HG03060 (cell line): Measurements from ENCODE around the gene LHB.
"Not testable (repeated sequence)": the region's sequence is repeated elsewhere in the genome, so short reads cannot be mapped to it uniquely, and the experiment has no call there.

ENCODE experiments used
- ATAC-seq: cut with Tn5 transposase; IDR thresholded peaks from one replicate; pipeline ENCODE4 v1.9.1; 2021; ENCODE audit warnings: low read depth, moderate number of reproducible peaks; ENCODE audit not compliant: unreplicated experiment

The LHB gene

DNA sequence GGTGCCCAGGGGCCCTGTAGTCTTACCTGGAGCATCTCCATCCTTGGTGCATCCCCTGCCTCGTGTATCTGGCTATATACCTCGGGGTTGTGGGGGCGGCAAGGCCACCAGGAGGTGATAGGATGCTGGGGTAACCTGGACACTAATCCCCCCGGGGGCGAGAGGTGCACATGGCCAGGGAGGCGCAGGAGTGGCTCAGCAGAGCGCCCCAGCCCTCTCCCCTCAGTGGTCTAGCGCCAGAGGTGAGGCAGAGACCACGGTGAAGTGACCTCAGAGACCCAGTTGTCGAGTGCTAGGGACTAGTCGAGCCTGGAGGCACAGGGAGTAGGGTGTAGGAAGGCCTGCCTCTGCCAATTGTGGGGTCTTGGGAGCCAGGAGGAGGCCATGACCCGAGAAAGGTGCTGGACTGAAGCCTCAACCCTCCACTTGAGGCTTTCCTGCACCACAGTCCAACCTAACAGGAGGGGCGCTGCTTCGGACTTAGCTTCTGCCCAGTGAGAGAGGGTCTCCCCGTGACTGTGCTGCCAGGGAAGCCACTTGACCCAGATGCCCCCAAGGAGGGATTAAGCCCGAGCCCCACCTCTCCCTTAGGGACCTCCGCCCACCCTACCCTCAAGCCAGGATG lies at the start of gene LHB:
Gene LHB, minus strand, starts transcription at position 51 of the 625 bp plus-strand sequence. Its CDS starts 10 bp downstream, at position 41.
- no peak for ATAC-seq

DNA sequence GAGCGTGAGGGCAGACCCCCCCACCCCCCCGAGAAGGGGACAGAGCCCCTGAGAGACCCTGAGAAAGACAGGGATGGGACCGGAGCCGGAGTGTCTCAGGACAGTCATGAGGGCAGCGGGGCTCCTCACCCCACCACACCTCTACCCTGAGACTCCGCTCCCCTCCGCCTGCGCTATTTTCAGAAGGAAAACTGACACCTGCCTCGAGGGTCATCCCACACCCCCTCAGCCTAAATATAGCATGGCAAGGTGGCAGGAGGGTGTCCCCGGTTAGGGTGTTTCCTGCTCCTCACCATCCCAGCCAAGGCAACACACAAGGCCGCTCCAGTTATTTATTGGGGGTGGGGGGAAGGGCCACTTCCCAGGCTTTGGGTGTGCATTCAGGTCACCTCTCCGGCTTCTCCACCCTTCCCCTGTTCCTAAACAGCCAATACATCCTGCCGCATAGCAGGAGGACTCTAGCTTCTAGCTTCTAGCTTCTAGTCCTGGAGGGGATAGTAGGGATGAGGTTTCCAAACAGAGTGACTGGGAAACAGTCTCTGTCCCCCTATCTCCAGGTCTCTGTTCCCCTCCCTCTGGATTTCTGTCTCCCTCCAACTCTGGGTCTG lies 49.1 kb upstream of the LHB start:
- ATAC-seq, result no peak

- no peak for ATAC-seq
Observed at GRCh38 chr19:49064768-49065611, 48.1 kb upstream of the LHB start, which contains the start of gene NTF4. TSS of gene NTF4 (minus strand) at chr19:49064818. CDS start at chr19:49061997, 2,821 bp downstream.

- ATAC-seq, result no peak
Observed at GRCh38 chr19:49064029-49064629, 47.2 kb upstream of the LHB start.

DNA sequence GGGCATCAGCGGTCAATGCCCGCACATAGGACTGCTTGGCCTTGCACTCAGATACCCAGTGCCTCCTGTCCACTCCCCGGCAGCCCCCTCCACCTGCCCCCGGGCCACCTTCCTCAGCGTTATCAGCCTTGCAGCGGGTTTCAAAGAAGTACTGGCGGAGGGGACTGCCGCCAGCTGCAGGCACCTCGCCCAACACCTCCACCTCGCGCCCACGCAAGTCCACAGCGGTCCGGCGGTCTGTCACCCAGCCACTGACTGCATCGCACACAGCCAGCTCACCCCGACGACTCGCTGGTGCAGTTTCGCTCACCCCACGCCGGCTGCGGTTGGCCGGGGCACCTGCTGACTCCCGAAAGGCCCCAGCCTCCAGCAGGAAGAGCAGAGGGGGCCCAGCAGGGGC lies 44.6 kb upstream of the LHB start:
- no peak for ATAC-seq

DNA sequence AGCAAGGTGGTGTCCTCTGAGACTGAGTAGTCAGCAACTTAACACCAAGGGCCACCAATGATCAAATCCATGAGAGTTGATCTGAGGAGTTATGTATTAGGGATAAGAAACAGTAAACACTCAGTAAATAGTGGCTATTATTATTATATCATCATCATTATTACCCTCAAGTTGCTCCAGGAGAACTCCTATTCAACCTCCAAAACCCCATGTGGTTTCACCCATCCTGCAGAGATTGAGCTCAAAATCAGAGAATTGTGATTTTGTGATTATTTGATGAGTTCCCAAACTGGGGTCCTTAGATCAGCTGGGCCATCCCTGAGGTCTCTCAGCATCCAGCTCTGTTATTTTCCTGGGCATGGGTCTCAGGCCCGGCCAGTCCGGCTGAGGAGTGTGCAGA lies 44.1 kb upstream of the LHB start:
- no peak for ATAC-seq

DNA sequence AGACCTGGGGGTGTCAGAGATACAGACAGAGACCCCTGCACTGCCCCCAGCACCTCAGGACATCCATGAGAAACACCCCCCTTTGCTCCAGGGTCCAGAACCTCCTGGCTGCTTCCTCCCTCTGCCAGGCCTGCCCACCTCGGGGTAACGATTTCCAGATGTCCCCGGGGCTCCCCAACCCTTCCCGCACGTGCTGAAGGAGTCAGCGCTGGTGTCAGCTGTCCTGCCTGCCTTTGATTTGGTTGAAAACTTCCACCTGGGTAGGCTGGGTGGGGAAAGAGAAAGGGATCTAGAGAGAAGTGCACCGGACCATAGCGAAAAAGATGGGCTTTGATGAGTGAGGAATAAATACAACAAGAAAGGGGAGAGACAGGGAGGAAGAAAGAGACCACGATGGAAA lies 42.2 kb upstream of the LHB start:
- no peak for ATAC-seq

DNA sequence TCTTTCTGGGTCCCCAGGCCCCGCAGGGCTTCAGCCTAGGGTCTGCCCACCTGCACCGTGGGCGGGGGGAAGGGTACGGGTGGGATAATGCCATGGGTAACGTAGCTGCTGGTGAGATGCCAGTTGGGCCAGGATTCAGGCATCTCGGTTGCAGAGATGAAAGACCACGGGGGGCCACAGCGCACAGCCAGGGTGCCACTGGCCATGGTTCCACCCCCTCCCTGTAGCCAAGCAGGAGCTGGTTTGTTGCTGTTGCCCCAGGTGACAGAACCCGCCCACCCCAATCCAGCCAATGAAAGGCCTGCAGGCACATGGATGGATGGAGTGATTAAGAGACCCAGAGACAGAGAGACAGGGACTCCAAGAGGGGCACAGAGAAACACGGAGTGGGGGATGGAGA lies 41.7 kb upstream of the LHB start:
- no peak for ATAC-seq

DNA sequence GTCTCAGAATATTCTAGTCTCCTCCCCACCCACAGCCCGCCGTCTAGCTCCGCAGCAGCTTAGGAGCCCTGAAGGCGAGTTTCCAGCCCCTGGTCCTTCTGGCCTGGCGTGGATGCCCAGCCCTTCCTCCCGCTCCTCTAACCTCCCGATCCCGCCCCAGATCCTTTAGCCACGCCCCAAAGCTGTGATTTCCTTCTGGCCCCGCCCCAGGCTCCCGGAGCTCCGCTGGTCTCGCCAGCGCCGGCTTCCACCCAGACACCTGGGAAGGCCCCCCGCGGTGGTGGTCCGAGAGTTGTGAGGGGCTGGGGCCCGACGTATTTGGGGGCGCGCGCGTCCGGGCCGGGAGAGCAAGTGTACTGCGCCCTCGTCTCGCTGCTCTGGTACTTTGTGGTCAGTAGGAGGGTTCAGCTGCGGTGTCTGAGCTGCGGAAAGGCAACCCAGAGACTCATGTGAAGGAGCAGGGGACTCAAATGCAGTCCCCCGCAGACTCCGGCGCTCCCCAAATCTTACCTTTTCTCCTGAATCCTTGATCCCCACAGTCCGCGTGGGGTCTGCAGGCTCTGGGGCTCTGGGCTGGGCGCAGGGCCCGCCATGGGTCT lies 40.8 kb upstream of the LHB start, which contains the start of gene CGB7:
Gene CGB7, minus strand, starts transcription at position 114 of the 599 bp plus-strand sequence. CDS start 2,374 bp downstream, outside the sequence.
- no peak for ATAC-seq

GRCh38 chr19:49056902-49057596 lies 40.2 kb upstream of the LHB start:
- not testable (repeated sequence) for ATAC-seq

GRCh38 chr19:49056101-49056901 lies 39.4 kb upstream of the LHB start:
- ATAC-seq, result no peak

- not testable (repeated sequence) for ATAC-seq
Observed at GRCh38 chr19:49050376-49051033, 33.6 kb upstream of the LHB start.

GRCh38 chr19:49049834-49050233 lies 32.9 kb upstream of the LHB start:
- not testable (repeated sequence) for ATAC-seq

DNA sequence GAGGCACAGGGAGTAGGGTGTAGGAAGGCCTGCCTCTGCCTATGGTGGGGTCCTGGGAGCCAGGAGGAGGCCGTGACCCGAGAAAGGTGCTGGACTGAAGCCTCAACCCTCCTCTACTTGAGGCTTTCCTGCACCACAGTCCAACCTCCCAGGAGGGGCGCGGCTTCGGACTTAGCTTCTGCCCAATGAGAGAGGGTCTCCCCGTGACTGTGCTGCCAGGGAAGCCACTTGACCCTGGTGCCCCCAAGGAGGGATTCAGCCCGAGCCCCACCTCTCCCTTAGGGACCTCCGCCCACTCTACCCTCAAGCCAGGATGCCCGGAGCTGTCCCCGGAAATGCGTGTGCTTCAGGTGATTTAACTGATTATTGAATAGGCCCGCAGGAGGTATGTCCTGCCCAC lies 32.1 kb upstream of the LHB start, which contains the start of gene CGB8:
Gene CGB8, minus strand, starts transcription at position 101 of the 400 bp plus-strand sequence. CDS start 372 bp downstream, outside the sequence.
- not testable (repeated sequence) for ATAC-seq

DNA sequence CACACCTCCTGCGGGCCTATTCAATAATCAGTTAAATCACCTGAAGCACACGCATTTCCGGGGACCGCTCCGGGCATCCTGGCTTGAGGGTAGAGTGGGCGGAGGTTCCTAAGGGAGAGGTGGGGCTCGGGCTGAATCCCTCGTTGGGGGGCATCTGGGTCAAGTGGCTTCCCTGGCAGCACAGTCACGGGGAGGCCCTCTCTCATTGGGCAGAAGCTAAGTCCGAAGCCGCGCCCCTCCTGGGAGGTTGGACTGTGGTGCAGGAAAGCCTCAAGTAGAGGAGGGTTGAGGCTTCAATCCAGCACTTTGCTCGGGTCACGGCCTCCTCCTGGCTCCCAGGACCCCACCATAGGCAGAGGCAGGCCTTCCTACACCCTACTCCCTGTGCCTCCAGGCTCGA lies 26.7 kb upstream of the LHB start, which contains the start of gene CGB5:
Gene CGB5, plus strand, starts transcription at position 301 of the 400 bp plus-strand sequence. CDS start 362 bp downstream, outside the sequence.
- not testable (repeated sequence) for ATAC-seq

GRCh38 chr19:49042666-49043065 lies 25.8 kb upstream of the LHB start:
- not testable (repeated sequence) for ATAC-seq

DNA sequence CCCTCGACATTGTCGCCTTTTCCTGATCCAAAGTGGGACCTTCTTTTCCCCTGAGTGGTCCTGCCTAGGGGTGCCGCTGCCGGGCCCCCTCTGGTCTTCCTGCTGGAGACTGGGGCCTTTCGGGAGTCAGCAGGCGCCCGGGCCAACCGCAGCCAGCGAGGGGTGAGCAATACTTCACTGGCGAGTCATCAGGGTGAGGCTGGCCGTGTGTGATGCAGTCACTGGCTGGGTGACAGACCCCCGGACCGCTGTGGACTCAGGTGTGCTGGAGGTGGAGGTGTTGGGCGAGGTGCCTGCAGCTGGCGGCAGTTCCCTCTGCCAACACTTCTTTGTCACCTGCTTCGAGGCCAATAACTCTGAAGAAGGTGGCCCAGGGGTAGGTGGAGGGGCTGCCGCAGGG lies 25.3 kb upstream of the LHB start:
- ATAC-seq, result no peak

- not testable (repeated sequence) for ATAC-seq
Observed at GRCh38 chr19:49039736-49040135, 22.8 kb upstream of the LHB start.
